ENCODE data around the gene DMBX1.

DMBX1 gene

GRCh38 chr1:46447499-46448108 lies 42.0 kb upstream of the DMBX1 start:
- H3K4me3 ChIP-seq (replicated peaks; ENCODE audit: low read depth, low read length): no peak overlapping the region
- no peak for TF ChIP-seq CTCF (IDR thresholded peaks at IDR 0.05; ENCODE audit: low read length, missing control alignments)
- DNase-seq (ENCODE audit: low read depth): no peak

- no peak for DNase-seq (ENCODE audit: low read depth)
- H3K4me3 ChIP-seq (replicated peaks; ENCODE audit: low read depth, low read length): no peak overlapping the region
- TF ChIP-seq CTCF (IDR thresholded peaks at IDR 0.05; ENCODE audit: low read length, missing control alignments): no peak
Observed at GRCh38 chr1:46448109-46448911, 41.3 kb upstream of the DMBX1 start.

GRCh38 chr1:46449223-46450159 lies 40.1 kb upstream of the DMBX1 start:
- TF ChIP-seq CTCF (IDR thresholded peaks at IDR 0.05; ENCODE audit: low read length, missing control alignments): no peak
- DNase-seq (ENCODE audit: low read depth): no peak
- no peak overlapping the region for H3K4me3 ChIP-seq (replicated peaks; ENCODE audit: low read depth, low read length)

- H3K4me3 ChIP-seq (replicated peaks; ENCODE audit: low read depth, low read length): no peak overlapping the region
- no peak for DNase-seq (ENCODE audit: low read depth)
- no peak for TF ChIP-seq CTCF (IDR thresholded peaks at IDR 0.05; ENCODE audit: low read length, missing control alignments)
Observed at GRCh38 chr1:46450160-46450517, 39.5 kb upstream of the DMBX1 start.

- no peak for DNase-seq (ENCODE audit: low read depth)
- no peak overlapping the region for H3K4me3 ChIP-seq (replicated peaks; ENCODE audit: low read depth, low read length)
- no peak for TF ChIP-seq CTCF (IDR thresholded peaks at IDR 0.05; ENCODE audit: low read length, missing control alignments)
Observed at GRCh38 chr1:46451948-46452930, 37.4 kb upstream of the DMBX1 start.

GRCh38 chr1:46452931-46453325 lies 36.7 kb upstream of the DMBX1 start:
- no peak for DNase-seq (ENCODE audit: low read depth)
- no peak for TF ChIP-seq CTCF (IDR thresholded peaks at IDR 0.05; ENCODE audit: low read length, missing control alignments)
- H3K4me3 ChIP-seq (replicated peaks; ENCODE audit: low read depth, low read length): no peak overlapping the region

Measured in fibroblast of pulmonary artery (primary cell).